Adipocyte (in vitro differentiated cells): Measurements from ENCODE around the gene ANGPTL2.

ENCODE experiments used
- DNase-seq: peaks from one replicate; pipeline ENCODE4 v3.0.0-alpha.2; 2015; ENCODE audit warnings: low read depth
- H3K27me3 ChIP-seq: replicated peaks from 2 replicates; pipeline ENCODE4 v1.7.0; 2013; ENCODE audit warnings: mild to moderate bottlenecking, low read length, moderate library complexity; ENCODE audit not compliant: control insufficient read depth, insufficient read depth
- H3K36me3 ChIP-seq: 2 replicates; pipeline ENCODE4 v1.7.0; 2013; ENCODE audit warnings: low read length, mild to moderate bottlenecking, moderate library complexity; ENCODE audit not compliant: control insufficient read depth, insufficient read depth, severe bottlenecking
- H3K4me1 ChIP-seq: 2 replicates; pipeline ENCODE4 v1.7.0; 2013; ENCODE audit warnings: mild to moderate bottlenecking, low read length, moderate library complexity; ENCODE audit not compliant: control insufficient read depth, insufficient read depth
- H3K4me3 ChIP-seq: 2 replicates; pipeline ENCODE4 v1.7.0; 2013; ENCODE audit warnings: mild to moderate bottlenecking, low read length, moderate library complexity
- H3K9ac ChIP-seq: 2 replicates; pipeline ENCODE4 v1.7.0; 2013; ENCODE audit warnings: mild to moderate bottlenecking, low read length, moderate library complexity
- H3K9me3 ChIP-seq: 2 replicates; pipeline ENCODE4 v1.7.0; 2013; ENCODE audit warnings: mild to moderate bottlenecking, low read length, moderate library complexity; ENCODE audit not compliant: control insufficient read depth

The ANGPTL2 gene

GRCh38 chr9:127112735-127113161 is 9.7 kb downstream of the ANGPTL2 start:
- no peak for DNase-seq
- Histone ChIP-seq H3K36me3 (peaks cover 20% of the 10 kb centered on the region), H3K4me1 (peaks cover 30% of the 10 kb centered on the region)

GRCh38 chr9:127112056-127112455 is 10.4 kb downstream of the ANGPTL2 start:
- Histone ChIP-seq H3K4me1 (peaks cover 28% of the 10 kb centered on the region), H3K9ac (no peak overlapping the region), H3K27me3 (no peaks in the 10 kb centered on the region), H3K4me3 (no peak overlapping the region), H3K36me3 (peaks cover 27% of the 10 kb centered on the region), H3K9me3 (no peaks in the 10 kb centered on the region)
- no peak for DNase-seq

More at GRCh38 chr9:127112735-127113161, 9.7 kb downstream of the ANGPTL2 start:
- Histone ChIP-seq H3K27me3 (no peaks in the 10 kb centered on the region), H3K9me3 (no peaks in the 10 kb centered on the region), H3K4me3 (no peak overlapping the region), H3K9ac (no peak overlapping the region)

GRCh38 chr9:127109212-127109711 is 13.2 kb downstream of the ANGPTL2 start:
- H3K36me3 ChIP-seq: peaks cover 44% of the 10 kb centered on the region
- H3K4me1 ChIP-seq: peaks cover 47% of the 10 kb centered on the region
- H3K9ac ChIP-seq: no peak overlapping the region
- no peaks in the 10 kb centered on the region for H3K9me3 ChIP-seq
- no peak overlapping the region for H3K4me3 ChIP-seq
- no peak for DNase-seq
- no peaks in the 10 kb centered on the region for H3K27me3 ChIP-seq

- H3K36me3 ChIP-seq: peaks cover 55% of the 10 kb centered on the region
- no peaks in the 10 kb centered on the region for H3K9me3 ChIP-seq
- no peak overlapping the region for H3K9ac ChIP-seq
- H3K27me3 ChIP-seq: no peaks in the 10 kb centered on the region
- peaks cover 56% of the 10 kb centered on the region for H3K4me1 ChIP-seq
- no peak for DNase-seq
- no peak overlapping the region for H3K4me3 ChIP-seq
Observed at GRCh38 chr9:127107929-127108876, 14.2 kb downstream of the ANGPTL2 start.

GRCh38 chr9:127107171-127107928 is 15.1 kb downstream of the ANGPTL2 start:
- no peak overlapping the region for H3K9ac ChIP-seq
- H3K27me3 ChIP-seq: no peaks in the 10 kb centered on the region
- H3K4me1 ChIP-seq: peaks cover 53% of the 10 kb centered on the region
- peaks cover 63% of the 10 kb centered on the region for H3K36me3 ChIP-seq
- DNase-seq: no peak
- H3K4me3 ChIP-seq: no peak overlapping the region
- no peaks in the 10 kb centered on the region for H3K9me3 ChIP-seq

GRCh38 chr9:127106466-127106855 is 16.0 kb downstream of the ANGPTL2 start:
- Histone ChIP-seq H3K36me3 (peaks cover 72% of the 10 kb centered on the region), H3K9ac (peak overlapping the region; percentile 17), H3K27me3 (no peaks in the 10 kb centered on the region), H3K9me3 (no peaks in the 10 kb centered on the region), H3K4me3 (no peak overlapping the region), H3K4me1 (peaks cover 56% of the 10 kb centered on the region)
- DNase-seq: no peak

- Histone ChIP-seq H3K36me3 (peaks cover 77% of the 10 kb centered on the region), H3K9me3 (no peaks in the 10 kb centered on the region), H3K4me1 (peaks cover 56% of the 10 kb centered on the region), H3K27me3 (no peaks in the 10 kb centered on the region), H3K4me3 (no peak overlapping the region), H3K9ac (peak overlapping the region; percentile 17)
- peak; percentile 68 for DNase-seq
Observed at GRCh38 chr9:127105805-127106465, 16.5 kb downstream of the ANGPTL2 start.

- Histone ChIP-seq H3K4me1 (peaks cover 59% of the 10 kb centered on the region), H3K4me3 (no peak overlapping the region), H3K27me3 (no peaks in the 10 kb centered on the region), H3K9ac (no peak overlapping the region), H3K9me3 (no peaks in the 10 kb centered on the region), H3K36me3 (peaks cover 86% of the 10 kb centered on the region)
- DNase-seq: no peak
Observed at GRCh38 chr9:127104581-127105311, 17.7 kb downstream of the ANGPTL2 start.

- no peak overlapping the region for H3K9ac ChIP-seq
- no peak for DNase-seq
- H3K9me3 ChIP-seq: no peaks in the 10 kb centered on the region
- no peak overlapping the region for H3K4me3 ChIP-seq
- H3K27me3 ChIP-seq: no peaks in the 10 kb centered on the region
- H3K36me3 ChIP-seq: peaks cover 75% of the 10 kb centered on the region
- H3K4me1 ChIP-seq: peaks cover 68% of the 10 kb centered on the region
Observed at GRCh38 chr9:127102788-127103187, 19.6 kb downstream of the ANGPTL2 start.

GRCh38 chr9:127102176-127102575 is 20.3 kb downstream of the ANGPTL2 start:
- no peak for DNase-seq
- Histone ChIP-seq H3K27me3 (no peaks in the 10 kb centered on the region), H3K36me3 (peaks cover 75% of the 10 kb centered on the region), H3K4me1 (peaks cover 63% of the 10 kb centered on the region), H3K4me3 (no peak overlapping the region), H3K9me3 (no peaks in the 10 kb centered on the region), H3K9ac (no peak overlapping the region)
